Stimulated activated CD8-positive, alpha-beta memory T cell treated with anti-CD3 and anti-CD28 coated beads, Interleukin-15, amount 100 ng/mL, for 24 hours (primary cell): Measurements from ENCODE around the gene ZDHHC8.

Experiments
- DNase-seq: peaks from one replicate; pipeline ENCODE4 v3.0.0-alpha.2; 2020; ENCODE audit warnings: low read depth

ZDHHC8 gene

DNA sequence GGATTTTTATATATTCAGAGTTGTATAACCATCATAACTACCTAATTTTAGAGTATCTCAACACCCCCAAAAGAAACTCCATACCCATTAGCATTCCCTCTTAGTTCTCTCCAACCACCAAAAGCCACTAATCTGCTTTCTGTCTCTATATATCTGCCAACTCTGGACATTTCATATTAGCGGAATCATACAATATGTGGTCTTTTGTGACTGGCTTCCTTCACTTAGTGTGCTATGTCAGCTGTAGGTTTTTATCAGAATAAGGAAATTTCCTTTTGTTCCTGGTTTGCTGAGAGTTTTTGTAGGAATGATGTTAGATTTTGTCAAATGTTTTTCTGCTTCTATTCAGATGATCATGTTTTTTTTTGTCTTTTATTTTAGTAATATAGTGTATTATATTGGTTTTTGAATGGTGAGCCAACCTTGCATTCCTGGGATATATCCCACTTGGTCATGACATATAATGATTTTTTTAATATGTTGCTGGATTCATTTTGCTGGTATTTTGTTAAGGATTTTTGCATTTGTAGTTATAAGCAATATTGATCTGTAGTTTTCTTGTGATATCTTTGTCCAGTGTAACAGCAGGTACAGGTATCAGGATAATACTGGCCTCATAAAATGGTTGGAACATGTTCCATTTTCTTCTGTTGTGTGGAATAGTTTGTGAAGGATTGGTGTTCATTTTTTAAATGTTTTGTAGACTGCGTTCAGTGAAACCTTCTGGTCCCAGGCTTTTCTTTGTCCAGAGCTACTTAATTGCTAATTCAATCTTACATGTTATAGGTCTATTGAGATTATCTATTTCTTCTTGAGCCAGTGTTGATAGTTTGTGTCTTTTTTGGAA is 34.8 kb upstream of the ZDHHC8 start:
- no peak for DNase-seq

DNA sequence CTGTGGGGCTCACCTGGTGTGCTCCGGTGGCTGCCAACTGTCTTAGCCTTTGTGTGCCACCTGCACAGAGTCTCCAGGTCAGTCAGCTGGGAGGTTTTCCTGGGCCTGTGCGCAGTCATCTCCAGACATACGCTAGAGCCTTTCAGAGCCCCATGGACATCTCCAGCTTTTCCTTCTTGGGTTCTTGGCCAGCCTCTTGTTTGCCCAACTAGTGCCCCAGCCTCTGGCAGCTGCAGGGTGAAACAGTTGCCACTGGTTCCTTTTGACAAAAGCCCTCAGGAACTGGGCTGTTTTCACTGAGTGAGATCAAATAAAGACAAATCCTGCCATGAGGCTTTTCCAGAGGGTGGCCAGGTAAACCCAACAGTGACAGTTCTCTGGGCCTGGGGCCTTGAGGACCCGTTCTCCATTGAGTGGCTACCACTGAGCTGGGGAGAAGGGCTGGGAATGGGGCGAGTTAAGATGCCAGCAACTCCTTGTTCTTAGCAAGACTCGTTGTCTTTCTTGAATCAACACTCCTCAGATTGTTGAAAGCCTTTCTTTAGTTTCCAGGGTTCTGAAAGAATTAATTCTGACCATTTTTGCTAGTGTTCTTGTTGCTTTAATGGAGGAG is 32.4 kb upstream of the ZDHHC8 start:
- no peak for DNase-seq

DNA sequence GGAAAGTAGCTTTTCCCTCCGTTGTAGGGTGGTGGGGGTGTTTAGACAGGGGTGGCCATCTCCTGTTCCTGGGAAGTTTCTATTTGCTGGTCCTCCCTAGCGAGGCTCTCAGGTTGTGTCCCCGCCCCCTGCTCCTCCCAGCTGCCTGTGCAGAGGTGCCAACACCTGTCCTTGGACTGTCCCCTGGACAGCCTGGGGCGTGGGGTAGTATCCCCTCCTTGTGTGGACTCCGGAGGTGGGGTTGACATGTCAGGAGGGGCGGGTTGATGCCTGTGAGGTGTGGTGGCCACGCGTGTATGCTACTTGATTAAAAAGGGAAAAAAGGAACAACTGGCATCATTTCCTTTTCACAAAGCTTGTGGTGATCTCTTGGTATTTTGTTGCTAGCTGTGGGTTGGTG is 30.0 kb upstream of the ZDHHC8 start:
- no peak for DNase-seq

DNA sequence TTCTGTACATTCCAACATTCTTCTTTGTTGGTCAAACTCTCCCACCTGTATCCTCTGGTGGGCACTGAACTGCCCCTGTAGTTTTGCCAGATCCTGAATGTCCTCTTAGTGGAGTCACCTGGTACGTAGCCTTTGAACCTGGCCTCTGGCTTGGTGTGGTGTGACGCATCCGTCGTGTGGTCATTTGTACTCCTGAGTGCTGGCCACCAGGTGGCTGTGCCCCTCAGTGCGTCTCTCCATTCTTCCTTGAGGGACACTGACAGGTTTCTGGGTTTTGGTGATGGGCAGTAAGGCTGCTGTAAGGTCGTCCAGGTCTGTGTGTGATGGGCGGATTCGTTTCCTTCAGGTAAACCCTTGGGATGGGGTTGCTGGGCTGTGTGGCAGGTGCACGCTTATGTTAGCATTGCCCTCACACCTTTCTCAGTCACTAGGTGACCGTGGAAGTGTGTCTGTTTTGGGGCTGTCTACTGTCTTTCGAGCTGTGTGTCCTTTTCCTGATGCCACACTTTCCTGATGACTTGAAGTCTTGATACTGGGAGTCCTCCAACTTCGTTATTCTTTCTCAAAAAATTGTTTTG is 29.3 kb upstream of the ZDHHC8 start:
- no peak for DNase-seq

DNA sequence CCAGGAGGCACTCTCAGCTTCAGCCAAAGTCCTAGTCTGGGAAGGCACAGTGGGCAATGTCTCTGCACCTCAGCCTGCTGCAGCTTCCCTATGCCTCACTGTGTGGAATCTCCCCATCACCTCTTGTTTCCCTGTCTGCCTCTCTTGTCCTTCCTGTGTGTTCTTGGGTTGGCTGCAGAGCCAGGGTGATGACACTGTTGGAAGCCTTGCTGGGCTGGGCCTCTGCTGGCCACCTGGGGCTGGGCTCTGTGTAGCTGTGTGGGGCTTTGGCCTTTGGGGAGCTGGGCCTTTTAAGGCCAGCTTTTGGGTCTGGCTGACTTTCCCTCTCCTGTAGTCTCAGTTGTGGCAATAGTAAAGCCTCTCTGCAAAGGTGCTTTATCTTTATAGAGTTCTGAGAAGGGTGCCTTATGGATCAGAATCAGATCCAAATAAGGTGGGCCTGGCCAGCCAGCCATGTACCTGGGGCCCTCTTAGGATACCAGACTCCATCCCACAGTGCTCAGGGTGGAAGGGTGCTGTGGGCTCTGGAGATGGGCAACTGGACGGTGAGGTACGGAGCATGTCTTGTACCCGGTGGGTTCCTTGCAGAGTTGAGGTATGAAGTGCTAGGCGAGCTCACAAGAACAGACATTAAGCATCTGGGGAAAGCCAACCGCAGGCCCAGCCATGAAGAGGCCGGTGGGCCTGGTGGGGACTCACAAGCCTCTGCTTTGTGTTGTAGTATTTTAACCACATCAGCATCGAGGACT is 26.0 kb upstream of the ZDHHC8 start:
- DNase-seq: no peak

DNA sequence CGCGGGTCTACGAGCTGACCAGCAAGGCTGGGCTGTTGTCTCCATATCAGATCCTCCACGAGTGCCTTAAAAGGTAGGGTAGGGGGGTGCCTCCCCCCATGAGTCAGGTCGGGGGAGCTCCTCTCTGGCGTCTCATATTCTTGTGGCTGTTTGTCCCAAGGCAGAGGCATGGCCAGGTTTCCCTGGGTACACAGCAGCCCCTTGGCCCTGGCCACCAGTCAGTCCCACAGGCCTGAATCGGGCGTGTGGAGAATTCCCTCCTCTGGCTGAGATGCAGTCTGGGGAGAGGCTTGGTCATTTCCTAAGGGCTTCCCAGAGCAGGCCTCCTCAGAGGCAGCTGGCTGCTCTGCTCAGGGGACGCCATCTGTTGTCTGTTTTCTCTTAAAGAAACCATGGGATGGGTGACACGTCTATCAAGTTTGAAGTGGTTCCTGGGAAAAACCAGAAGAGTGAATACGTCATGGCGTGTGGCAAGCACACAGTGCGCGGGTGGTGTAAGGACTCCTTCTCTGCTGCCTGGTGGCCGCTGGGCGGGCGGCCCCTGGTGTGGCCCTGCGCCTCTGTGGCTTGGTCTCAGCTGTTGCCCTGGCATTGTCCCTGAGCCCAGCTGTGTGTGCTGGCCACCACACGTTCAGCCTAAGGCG is 25.3 kb upstream of the ZDHHC8 start:
- no peak for DNase-seq

DNA sequence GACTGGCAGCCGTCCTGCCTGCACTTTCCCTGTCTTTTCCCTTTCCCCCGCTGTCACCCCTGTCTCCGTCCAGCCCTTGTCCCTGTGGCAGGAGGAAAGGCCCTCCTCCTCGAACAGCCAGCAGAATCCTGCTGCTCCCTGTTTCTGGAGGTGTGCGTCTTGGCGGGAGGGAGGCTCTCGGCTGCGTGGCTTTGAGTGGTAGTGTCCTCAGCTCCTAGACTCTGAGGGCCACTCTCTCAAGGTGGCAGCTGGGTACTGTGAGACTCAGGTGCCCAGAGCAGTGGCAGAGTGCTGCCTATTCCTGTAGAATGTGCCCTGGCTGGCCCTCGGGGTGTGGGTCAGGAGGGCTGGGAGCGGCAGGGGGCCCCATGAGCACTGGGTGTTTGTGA is 24.8 kb upstream of the ZDHHC8 start:
- DNase-seq: no peak

DNA sequence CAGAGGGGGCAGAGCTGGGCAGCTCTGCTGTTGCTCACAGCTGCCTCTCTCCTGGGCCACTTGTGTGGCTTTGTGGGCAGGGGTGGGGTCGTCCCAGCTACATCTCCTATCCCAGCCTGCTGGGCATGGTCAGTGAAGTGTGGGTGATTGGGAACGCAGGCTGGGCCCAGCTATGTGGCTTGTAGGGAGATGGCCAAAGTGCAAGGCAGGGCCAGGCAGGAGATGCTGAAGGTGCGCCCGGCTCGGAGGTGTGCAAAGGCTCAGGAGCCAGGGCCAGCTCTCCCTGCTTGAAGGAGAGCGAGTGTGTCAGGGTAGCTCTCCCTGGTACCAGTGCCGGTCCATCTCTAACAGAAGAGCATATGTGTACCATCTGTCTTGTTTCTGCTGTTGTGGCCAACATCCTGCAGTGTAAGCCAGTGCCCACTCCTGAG is 24.1 kb upstream of the ZDHHC8 start:
- no peak for DNase-seq

DNA sequence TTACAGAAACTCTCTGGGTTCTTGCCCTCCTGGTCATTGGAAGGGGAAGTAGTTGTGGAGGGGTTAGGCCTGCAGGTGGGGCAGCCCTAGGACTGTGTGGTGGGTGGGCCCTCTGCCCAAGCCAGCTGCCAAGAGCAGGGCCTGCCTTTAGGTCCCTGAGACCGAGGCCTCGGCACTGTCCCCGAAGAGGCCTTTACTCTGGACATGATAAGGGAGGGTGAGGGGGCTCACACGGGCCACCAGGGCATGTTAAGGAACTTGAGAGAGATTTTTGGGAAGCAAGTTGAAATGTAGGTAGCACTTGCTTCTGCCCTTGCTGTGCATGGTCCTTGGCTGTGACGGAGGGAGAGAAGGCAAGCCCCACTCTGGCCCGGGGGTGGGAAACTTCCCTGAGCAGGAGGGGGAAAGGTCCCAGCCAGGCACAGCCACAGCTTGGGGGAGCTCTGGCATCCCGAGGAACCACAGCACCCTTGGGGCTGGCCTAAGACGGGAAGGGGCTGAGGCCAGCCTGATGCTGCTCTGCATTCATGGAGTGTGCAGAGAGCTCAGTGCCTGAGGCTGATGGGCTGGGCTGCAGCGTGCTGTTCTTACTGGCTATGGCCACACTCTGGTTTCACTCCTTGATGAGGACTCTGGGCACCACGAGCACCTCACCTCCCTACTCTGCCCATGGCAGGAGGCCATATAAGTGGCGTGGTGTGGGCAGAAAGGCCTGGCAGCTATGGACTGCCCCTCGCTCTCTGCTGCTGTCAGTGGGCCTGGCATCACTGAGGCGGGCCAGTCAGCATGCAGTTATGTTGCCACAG is 23.4 kb upstream of the ZDHHC8 start:
- DNase-seq: no peak

DNA sequence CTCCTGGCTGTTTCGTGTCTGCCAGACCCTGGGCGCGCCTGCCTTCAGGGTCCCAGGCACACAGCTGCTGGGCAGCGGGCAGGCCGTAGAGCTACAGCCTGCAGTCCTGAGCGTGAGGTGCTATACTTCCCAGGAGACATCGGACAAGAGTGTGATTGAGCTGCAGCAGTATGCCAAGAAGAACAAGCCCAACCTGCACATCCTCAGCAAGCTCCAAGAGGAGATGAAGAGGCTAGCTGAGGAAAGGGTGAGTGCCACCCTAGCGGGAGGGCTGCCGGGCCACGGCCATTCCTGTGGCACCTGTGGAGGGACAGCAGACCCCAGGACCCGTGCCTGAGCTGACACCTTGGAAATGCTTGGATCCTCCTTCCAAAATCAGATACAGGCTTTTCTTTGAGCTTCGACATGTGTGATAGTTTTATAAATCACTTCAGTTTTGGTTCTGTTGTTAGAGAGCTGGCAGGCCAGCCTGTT is 22.8 kb upstream of the ZDHHC8 start:
- no peak for DNase-seq

DNA sequence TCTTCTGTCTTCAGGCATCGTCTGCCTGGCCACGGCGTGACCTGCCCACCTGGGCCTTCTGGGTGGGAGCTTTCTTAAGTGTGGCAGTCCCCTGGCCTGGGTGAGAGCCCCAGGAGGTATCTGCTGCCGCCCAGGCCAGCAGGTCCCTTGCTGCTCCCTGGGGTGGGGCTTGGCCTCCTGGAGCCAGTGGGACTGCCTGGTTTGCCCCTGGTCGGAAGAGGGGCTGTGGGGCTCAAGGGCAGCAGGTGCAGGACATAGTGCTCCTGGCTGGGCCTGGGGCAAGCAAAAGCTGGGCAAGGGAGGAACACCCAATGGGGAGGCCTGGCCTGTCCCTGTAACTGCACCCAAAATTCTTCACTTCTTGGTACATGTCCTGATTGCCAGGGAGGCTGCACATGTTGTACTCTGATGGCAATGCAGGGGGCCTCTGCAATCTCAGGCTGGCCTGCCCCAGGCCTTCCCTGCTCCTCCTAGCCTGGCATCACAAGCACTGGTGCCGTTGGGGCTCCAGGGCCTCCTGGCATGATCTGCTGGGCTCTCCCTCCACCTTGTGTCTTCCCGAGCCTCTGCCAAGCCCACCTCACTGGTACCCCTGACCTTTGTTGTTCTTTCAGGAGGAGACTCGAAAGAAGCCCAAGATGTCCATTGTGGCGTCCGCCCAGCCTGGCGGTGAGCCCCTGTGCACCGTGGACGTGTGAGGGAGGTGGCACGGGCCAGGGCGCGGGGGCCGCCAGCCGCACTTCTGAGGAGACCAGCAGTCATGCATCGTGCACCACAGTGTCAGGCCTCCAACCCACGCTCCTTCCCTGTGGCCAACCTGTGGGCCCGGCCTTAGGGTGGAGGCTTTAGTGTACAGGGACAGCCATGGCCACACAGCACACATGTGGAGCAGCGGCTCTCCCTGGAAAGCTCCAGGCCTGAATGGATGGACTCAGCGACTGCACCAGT is 21.9 kb upstream of the ZDHHC8 start:
- DNase-seq: no peak

DNA sequence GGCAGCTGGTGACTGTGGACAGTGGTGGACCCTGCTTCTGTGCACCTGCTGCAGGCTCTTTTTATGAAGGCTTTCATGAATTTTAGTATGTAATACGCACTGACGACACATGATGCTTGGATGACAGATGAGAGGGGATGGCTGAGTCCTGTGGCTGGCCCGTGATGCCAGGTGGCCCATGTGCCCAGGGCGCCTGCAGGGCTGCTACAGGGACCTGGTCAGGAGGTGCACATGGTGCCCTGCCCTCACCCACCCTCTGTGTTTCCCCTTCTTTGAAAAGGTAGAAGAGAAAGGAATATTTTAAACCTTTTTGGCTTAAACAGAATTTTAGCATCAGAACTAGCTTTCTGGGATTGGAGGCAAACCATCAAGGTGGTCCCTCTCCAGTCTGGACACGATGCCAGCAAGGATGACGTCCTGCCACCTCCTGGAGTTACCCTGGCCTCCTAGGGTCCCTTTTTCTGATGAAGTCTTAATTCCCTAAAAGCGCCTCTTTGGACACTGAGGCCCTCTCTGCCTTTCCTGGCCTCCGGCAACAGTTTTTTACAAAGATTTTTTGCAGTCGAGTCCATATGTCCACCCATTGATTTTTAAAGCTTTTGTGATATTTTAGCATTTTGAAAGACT is 21.1 kb upstream of the ZDHHC8 start:
- no peak for DNase-seq

DNA sequence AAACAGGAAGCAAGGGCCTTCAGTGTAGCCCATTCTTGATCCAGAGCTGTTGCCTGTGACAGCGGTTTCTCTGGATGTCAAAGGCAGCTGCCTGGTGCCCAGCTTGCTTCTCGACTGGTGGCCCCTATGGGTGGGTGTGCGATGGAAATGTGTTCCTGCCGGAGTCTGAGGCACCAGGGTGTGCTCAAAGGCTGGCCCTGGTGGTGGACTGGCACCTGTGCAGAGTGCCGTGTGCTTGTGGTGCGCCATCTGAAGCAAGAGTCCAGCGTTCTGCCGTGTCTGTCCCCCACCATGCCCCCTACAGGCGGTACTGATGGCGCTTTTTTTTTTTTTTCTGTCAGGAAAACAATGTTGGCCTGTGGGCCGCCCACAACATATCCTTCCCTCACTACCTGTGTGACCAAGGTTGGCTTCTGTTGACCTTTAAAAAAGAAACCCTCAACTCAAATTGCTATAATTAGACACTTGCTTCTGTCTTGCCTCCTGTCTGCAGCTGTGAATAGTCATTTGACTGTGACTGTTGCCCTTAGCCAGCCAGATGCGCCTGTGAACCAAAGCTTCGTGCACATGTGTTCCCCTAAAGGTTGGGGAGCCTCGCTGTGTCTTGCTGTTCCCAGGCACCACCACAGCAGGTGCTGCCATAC is 20.4 kb upstream of the ZDHHC8 start:
- no peak for DNase-seq

DNA sequence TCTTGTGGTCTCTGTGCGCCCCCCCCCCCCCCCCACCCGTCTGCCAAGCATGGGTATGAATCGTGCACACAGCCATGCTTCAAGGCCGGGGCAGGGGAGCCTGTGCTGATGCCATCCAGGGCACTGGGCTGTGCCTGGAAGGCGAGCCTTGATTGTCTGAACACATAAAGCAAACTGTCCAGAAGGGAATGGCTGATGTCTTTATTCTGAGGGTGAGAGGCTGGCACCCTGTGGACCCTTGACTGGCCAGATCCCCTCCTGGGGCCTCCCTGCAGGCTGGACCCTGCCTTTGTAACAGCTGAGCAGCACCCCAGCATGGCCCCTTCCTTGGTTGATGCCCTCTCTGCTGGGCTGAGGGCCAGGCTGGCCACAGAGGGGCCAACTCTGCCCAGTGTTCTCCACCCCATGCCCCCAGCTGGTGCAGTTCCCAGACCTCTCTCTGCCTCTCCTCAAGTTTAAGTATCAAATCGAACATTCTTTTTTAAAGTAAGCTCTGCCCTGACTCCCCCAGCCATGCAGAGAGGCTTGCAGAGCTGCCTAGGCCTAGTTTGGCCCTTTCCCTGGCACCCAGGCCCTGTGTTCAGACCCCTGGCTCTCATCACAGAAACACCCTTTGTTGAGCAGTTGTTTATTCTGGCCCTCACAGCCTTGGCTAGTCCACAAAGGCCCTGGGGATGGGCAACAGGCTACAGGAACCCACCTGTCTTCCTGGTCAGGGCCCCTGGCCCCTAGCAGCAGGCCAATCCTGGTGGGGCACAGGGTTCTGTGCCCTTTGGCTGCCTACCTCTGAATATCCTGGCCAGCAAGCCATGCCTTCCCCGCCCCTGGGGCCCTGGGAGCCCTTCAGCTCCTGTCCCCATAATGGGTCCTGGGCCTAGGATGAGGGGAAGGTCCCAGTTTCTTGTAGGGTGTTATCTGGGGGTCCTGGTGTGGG is 19.6 kb upstream of the ZDHHC8 start:
- no peak for DNase-seq

DNA sequence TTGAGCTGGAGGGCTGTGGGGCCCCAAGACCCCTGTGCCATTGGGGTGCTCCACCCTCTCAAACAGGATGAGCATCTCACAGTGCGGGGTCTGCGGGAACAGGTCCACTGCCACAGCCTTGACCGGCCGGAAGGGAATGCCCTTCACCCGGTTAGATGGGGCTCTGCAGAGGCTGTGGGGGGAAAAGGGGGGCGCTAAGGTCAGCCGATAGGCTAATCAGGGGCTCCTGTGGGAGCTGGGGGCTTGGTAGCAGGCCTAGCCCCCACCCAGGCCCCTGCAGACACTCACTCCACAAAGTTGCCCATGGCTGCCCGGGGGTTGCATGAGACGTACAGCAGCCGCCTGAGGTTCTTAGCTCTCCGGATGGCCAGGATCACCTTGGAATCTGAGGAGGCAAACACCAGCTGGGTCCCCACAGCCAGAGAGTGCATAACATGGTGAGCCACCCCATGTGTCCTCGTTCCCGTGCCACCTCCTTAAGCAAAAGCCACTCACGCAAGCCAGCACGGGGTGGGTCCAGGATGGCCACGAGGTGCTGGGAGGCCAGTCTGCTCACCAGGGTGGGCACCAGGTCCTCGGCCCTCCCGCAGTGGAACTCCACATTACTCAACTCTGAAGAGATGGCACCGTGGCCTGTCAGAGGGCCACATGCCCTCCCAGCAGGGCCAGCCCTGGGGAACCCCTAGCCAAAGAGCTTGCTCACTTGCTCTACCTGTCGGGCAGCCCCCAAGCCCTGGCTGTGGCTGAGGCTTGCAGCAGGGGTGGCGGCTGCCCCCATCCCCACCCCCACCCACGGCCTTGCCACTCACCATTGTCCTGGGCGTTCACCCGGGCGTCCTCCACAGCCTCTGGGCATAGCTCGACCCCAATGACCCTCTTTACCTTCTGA is 18.7 kb upstream of the ZDHHC8 start:
- no peak for DNase-seq

DNA sequence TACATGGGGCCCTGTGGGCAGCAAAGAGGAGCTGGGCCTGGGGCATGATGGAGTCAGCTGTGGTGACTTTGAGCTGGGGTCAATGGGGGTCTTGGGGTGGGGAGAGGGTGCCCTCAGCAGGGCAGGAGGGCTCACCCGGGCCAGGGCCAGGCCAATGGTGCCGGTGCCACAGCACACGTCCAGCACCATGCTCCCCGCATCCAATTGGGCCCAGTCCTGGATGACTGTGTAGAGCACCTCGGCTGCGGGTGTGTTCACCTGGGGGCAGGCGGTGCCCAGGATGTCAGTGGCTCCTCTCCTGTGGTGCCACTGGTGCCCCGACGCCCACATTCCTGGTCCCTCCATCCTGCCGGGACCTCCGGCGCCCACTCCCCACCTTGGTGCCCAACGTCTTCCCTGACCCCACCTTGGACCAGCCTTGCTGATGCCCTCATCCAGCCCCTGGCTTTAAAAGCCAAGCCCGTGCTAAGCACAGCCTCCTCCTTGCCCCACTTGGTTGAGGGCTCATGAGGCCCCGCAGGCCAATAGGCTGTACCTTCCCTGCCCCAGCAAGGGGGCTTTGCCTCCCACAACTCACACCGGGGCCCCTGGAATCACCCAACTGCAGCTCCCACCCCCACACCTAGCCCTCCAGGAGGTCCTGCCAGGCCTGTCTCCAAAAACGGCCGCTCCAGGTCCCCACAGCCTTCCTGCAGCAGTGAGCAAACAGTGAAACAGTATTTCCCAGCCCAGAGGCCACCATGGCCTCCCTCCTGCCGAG is 17.9 kb upstream of the ZDHHC8 start:
- no peak for DNase-seq
